Left cardiac atrium (tissue), 4 donors: ENCODE measurements around the gene MT1B. TPM values are rescaled to one million over a fixed set of nuclear protein-coding genes. Genes with fewer than 3 reads are reported as not detected.

Experiments
- ATAC-seq, 2 donors: fragments of 200-7000 bp; cut with Tn5 transposase; one replicate each; pipeline ENCODE4 v1.9.1; 2020; ENCODE audit warnings: mild to moderate bottlenecking in 2 of 2, moderate library complexity in 2 of 2
- DNase-seq: peaks from one replicate; pipeline ENCODE4 v3.0.0-alpha.2; 2020
- intact Hi-C, 2 donors: fragments of 100-400 bp; cut with DNase I; formaldehyde crosslinking; loops; one replicate each; pipeline versions ENCODE4 v1.14.1 to v1.15.1; 2022 to 2023
- total RNA-seq, 2 donors: library from RNA; stranded (reverse); fragmentation: NEBNext Ultra II Directional; extraction: Animal tissue kit (Norgen Biotek cat#: 25700); gene quantifications; one replicate each; pipeline ENCODE4 v1.2.1, GENCODE V29; 2021
- donor health status: DM: no; HTN: yes; CAD: no.
- donor health status: DM: no; HTN: yes; CAD: no; lungs with severe emphysema.
- donor health status: DM: yes; HTN: yes; CAD: no.
- donor health status: Dilated cardiomyopathy.

Gene MT1B
- total RNA-seq, 2 donors from 2014 or later: not detected

- ATAC-seq (peak; percentile 33 to 67), DNase-seq (no peak)
- intact Hi-C loops: no loop called here
Measured at GRCh38 chr16:56675685-56676210, 24.1 kb downstream of the MT1B start.

GRCh38 chr16:56677474-56677873 lies 25.8 kb downstream of the MT1B start:
- DNase-seq (no peak), ATAC-seq (no peak)
- intact Hi-C loops: no loop called here

- no peak for ATAC-seq
- intact Hi-C loops: no loop called here
- DNase-seq: no peak
Measured at GRCh38 chr16:56679078-56679730, 27.5 kb downstream of the MT1B start.

GRCh38 chr16:56679818-56680217 lies 28.1 kb downstream of the MT1B start:
- intact Hi-C loops: loop anchor here in 1 of 2 donors (5.0 kb wide), 1 partner anchor 78 kb away; no protein-coding TSS in a partner anchor
- ATAC-seq: peak in 1 of 2 donors; percentile 39

GRCh38 chr16:56681939-56682702 lies 30.4 kb downstream of the MT1B start, which contains the start of gene MT1X:
Gene MT1X (plus strand): TSS chr16:56682470. CDS start chr16:56682541, 71 bp downstream.
- peak; percentile 96 for DNase-seq
- intact Hi-C loops: loop anchor here in 1 of 2 donors (2.0 to 5.0 kb wide), 2 partner anchors 71 to 80 kb away; no protein-coding TSS in a partner anchor
- peak; percentile 97 to 99 for ATAC-seq

More at GRCh38 chr16:56679818-56680217, 28.1 kb downstream of the MT1B start:
- no peak for DNase-seq

- intact Hi-C loops: loop anchor here in 1 of 2 donors (2.0 to 5.0 kb wide), 2 partner anchors 72 to 81 kb away; no protein-coding TSS in a partner anchor
- DNase-seq (peak; percentile 42), ATAC-seq (peak in 1 of 2 donors; percentile 2)
Measured at GRCh38 chr16:56682703-56683397, 31.2 kb downstream of the MT1B start.

GRCh38 chr16:56683424-56684172 lies 31.9 kb downstream of the MT1B start:
- ATAC-seq (no peak), DNase-seq (no peak)
- intact Hi-C loops: loop anchor here in 1 of 2 donors (2.0 to 5.0 kb wide), 2 partner anchors 73 to 81 kb away; no protein-coding TSS in a partner anchor

- intact Hi-C loops: loop anchor here in 1 of 2 donors (5.0 kb wide), 1 partner anchor 82 kb away; no protein-coding TSS in a partner anchor
- no peak for DNase-seq
- ATAC-seq: no peak
Measured at GRCh38 chr16:56684256-56684925, 32.7 kb downstream of the MT1B start.

- ATAC-seq (no peak), DNase-seq (no peak)
- intact Hi-C loops: loop anchor here in 1 of 2 donors (5.0 kb wide), 1 partner anchor 83 kb away; no protein-coding TSS in a partner anchor
Measured at GRCh38 chr16:56684926-56685590, 33.4 kb downstream of the MT1B start.

GRCh38 chr16:56686758-56687157 lies 35.1 kb downstream of the MT1B start:
- ATAC-seq (no peak), DNase-seq (no peak)
- intact Hi-C loops: no loop called here

GRCh38 chr16:56688762-56689161 lies 37.1 kb downstream of the MT1B start:
- ATAC-seq: no peak
- no peak for DNase-seq
- intact Hi-C loops: no loop called here

GRCh38 chr16:56689171-56689570 lies 37.5 kb downstream of the MT1B start:
- intact Hi-C loops: no loop called here
- no peak for ATAC-seq
- no peak for DNase-seq

- ATAC-seq (no peak), DNase-seq (no peak)
- intact Hi-C loops: loop anchor here in 1 of 2 donors (10.0 kb wide), 1 partner anchor 176 kb away; no protein-coding TSS in a partner anchor
Measured at GRCh38 chr16:56690420-56691122, 38.9 kb downstream of the MT1B start.

- ATAC-seq: peak; percentile 54 to 83
- no peak for DNase-seq
- intact Hi-C loops: loop anchor here in 1 of 2 donors (10.0 kb wide), 1 partner anchor 177 kb away; no protein-coding TSS in a partner anchor
Measured at GRCh38 chr16:56691885-56692284, 40.2 kb downstream of the MT1B start.

- intact Hi-C loops: loop anchor here in 1 of 2 donors (10.0 kb wide), 1 partner anchor 180 kb away; no protein-coding TSS in a partner anchor
- no peak for DNase-seq
- ATAC-seq: no peak
Measured at GRCh38 chr16:56695246-56695645, 43.6 kb downstream of the MT1B start.

- intact Hi-C loops: loop anchor here in 1 of 2 donors (10.0 kb wide), 1 partner anchor 183 kb away; no protein-coding TSS in a partner anchor
- ATAC-seq (no peak), DNase-seq (no peak)
Measured at GRCh38 chr16:56697456-56698155, 45.9 kb downstream of the MT1B start.
